DND-41 (cell line): Measurements from ENCODE around the gene ITGA1.

Source experiments
- CTCF ChIP-seq: IDR thresholded peaks from 2 replicates; pipeline ENCODE4 v1.5.1; 2012; ENCODE audit warnings: borderline replicate concordance, low read length, moderate library complexity, mild to moderate bottlenecking; ENCODE audit not compliant: poor library complexity, severe bottlenecking; ENCODE audit errors: extremely low read depth
- EZH2 ChIP-seq: IDR thresholded peaks from 3 replicates; pipeline ENCODE4 v1.6.1; 2012; ENCODE audit warnings: borderline replicate concordance, low read depth, mild to moderate bottlenecking, moderate library complexity, low read length, inconsistent platforms; ENCODE audit not compliant: severe bottlenecking

GRCh38 chr5:52808316-52808901, 20.7 kb downstream of the ITGA1 start:
- no peak for TF ChIP-seq CTCF
- TF ChIP-seq EZH2: no peak
